ENCODE data around the gene TRMT44.

DNA sequence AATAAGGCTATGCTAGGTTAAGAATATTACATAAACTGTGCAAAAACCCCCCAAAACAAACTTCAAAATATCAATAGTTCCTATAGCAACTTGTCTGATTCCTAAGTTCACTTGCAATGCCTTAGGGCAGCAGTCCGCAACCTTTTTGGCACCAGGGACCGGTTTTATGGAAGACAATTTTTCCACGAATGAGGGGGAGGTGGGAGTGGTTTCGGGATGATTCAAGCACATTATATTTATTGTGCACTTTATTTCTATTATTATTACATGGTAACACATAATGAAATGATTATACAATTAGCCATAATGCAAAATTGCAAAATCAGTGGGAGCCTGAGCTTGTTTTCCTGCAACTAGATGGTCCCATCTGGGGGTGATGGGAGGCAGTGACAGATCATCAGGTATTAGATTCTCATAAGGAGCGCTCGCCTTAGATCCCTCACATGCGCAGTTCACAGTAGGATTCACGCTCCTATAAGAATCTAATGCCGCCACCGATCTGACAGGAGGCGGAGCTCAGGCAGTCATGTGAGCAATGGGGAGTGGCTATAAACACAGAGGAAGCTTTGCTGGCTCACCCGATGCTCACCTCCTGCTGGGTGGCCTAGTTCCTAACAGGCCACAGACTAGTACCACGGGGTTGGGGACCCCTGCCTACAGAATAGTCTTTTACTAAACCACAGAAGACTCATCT lies 39.8 kb upstream of the TRMT44 start:
- TF ChIP-seq, protein P1, sequence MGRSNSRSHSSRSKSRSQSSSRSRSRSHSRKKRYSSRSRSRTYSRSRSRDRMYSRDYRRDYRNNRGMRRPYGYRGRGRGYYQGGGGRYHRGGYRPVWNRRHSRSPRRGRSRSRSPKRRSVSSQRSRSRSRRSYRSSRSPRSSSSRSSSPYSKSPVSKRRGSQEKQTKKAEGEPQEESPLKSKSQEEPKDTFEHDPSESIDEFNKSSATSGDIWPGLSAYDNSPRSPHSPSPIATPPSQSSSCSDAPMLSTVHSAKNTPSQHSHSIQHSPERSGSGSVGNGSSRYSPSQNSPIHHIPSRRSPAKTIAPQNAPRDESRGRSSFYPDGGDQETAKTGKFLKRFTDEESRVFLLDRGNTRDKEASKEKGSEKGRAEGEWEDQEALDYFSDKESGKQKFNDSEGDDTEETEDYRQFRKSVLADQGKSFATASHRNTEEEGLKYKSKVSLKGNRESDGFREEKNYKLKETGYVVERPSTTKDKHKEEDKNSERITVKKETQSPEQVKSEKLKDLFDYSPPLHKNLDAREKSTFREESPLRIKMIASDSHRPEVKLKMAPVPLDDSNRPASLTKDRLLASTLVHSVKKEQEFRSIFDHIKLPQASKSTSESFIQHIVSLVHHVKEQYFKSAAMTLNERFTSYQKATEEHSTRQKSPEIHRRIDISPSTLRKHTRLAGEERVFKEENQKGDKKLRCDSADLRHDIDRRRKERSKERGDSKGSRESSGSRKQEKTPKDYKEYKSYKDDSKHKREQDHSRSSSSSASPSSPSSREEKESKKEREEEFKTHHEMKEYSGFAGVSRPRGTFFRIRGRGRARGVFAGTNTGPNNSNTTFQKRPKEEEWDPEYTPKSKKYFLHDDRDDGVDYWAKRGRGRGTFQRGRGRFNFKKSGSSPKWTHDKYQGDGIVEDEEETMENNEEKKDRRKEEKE (IDR thresholded peaks at IDR 0.05), result no peak
- TF ChIP-seq, protein P2, sequence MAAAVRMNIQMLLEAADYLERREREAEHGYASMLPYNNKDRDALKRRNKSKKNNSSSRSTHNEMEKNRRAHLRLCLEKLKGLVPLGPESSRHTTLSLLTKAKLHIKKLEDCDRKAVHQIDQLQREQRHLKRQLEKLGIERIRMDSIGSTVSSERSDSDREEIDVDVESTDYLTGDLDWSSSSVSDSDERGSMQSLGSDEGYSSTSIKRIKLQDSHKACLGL (CRISPR knock-in tag; IDR thresholded peaks at IDR 0.05), result no peak
- TF ChIP-seq ZNF350 (CRISPR knock-in tag; IDR thresholded peaks at IDR 0.05; ENCODE audit: borderline replicate concordance, low read depth) (no peak), CEBPB (IDR thresholded peaks at IDR 0.05; ENCODE audit: borderline replicate concordance, low read depth, low read length) (no peak), NFATC3 (CRISPR knock-in tag; IDR thresholded peaks at IDR 0.05) (no peak), TCF7 (IDR thresholded peaks at IDR 0.05; ENCODE audit: low read depth) (no peak), ZNF44 (CRISPR knock-in tag; IDR thresholded peaks at IDR 0.05) (no peak), CBFB (CRISPR knock-in tag; IDR thresholded peaks at IDR 0.05) (no peak), SOX6 (IDR thresholded peaks at IDR 0.05) (no peak), SOX6 (CRISPR knock-in tag; IDR thresholded peaks at IDR 0.05) (no peak), KLF9 (CRISPR knock-in tag; IDR thresholded peaks at IDR 0.05; ENCODE audit: low read depth) (no peak), HNRNPH1 (optimal IDR thresholded peaks at IDR 0.05; ENCODE audit: low read depth, low read length) (no peak), CBX2 (IDR thresholded peaks at IDR 0.05; ENCODE audit: low read depth, low read length) (no peak), CBX2 (CRISPR knock-in tag; IDR thresholded peaks at IDR 0.05; ENCODE audit: low read depth) (no peak)
- TF ChIP-seq, protein P3, sequence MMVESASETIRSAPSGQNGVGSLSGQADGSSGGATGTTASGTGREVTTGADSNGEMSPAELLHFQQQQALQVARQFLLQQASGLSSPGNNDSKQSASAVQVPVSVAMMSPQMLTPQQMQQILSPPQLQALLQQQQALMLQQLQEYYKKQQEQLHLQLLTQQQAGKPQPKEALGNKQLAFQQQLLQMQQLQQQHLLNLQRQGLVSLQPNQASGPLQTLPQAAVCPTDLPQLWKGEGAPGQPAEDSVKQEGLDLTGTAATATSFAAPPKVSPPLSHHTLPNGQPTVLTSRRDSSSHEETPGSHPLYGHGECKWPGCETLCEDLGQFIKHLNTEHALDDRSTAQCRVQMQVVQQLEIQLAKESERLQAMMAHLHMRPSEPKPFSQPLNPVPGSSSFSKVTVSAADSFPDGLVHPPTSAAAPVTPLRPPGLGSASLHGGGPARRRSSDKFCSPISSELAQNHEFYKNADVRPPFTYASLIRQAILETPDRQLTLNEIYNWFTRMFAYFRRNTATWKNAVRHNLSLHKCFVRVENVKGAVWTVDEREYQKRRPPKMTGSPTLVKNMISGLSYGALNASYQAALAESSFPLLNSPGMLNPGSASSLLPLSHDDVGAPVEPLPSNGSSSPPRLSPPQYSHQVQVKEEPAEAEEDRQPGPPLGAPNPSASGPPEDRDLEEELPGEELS (CRISPR knock-in tag; IDR thresholded peaks at IDR 0.05), result no peak
